GM23248 (cell line): ENCODE measurements around the gene ALG2.

ENCODE experiments used
- EZH2 ChIP-seq: fragments of 200-600 bp; sonication (generic); IDR thresholded peaks from 2 replicates; pipeline ENCODE4 v1.6.1; 2018; ENCODE audit warnings: antibody characterized with exemption, mild to moderate bottlenecking; ENCODE audit not compliant: insufficient read depth, poor library complexity, severe bottlenecking
- EZH2phosphoT487 ChIP-seq: fragments of 200-600 bp; sonication (generic); IDR thresholded peaks from 2 replicates; pipeline ENCODE4 v1.6.1; 2018; ENCODE audit warnings: antibody characterized with exemption, moderate library complexity, mild to moderate bottlenecking, low read depth; ENCODE audit not compliant: insufficient read depth

- TF ChIP-seq EZH2 (no peak), EZH2phosphoT487 (no peak)
Observed at GRCh38 chr9:99249619-99250018, 27.9 kb upstream of the ALG2 start.
